NCI-H524 treated with DMSO at 0.1 percent for 48 hours (cell line): Measurements from ENCODE around the gene RFT1.

ENCODE experiments used
- DNase-seq: peaks from one replicate; lab custom pipeline; 2025; lab: John Stamatoyannopoulos, UW

Gene RFT1

DNA sequence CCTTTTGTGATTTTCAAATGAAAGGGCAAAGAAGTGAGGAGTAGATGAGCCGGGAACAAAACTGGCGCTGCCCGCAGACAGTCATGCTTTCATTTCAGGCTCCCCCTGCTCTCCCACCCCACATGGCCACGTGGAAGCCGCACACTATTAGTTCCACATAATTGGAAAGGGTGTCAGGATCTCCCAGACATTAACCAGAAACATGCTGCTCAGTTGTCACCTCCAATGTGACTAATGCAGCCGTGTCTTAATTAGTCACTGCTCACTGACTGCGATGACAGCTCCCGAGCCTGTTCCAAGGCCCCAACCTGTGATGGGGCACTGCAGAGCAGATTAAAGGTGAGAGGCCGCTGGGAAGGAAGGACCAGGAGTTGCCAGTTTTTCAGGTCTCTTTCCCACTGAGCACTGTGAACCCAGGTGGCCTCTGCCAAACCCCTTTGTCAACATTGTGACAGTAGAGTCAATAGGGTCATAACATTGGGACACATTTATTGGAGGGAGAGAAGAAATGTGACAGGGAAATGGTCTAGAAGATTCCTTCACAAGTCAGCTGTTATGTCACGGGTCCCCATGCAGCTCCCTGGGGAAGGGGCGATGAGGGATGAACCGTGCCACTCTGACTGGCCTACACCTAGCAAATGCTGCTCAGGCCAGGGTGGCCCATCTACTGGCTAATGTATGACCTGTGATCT, 45.8 kb downstream of the RFT1 start:
- DNase-seq: no peak

DNA sequence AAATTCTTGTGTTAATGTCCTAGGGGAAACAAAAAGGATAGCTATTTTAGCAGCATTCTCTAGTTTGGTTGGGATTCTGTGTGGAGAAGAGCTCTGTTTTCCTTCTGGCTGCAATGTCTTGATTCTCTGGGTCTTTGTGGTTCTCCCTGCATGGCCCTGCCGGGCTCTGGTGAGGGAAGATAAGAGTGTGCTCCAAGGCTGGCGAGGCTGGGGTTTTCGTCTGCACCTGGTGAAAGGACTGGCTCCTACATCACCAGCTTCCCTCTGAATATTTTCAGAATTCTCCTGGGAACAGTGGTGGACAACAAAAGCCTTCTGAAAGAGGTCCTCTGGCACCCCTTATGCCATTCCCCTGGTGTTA, 46.3 kb downstream of the RFT1 start:
- DNase-seq: no peak

DNA sequence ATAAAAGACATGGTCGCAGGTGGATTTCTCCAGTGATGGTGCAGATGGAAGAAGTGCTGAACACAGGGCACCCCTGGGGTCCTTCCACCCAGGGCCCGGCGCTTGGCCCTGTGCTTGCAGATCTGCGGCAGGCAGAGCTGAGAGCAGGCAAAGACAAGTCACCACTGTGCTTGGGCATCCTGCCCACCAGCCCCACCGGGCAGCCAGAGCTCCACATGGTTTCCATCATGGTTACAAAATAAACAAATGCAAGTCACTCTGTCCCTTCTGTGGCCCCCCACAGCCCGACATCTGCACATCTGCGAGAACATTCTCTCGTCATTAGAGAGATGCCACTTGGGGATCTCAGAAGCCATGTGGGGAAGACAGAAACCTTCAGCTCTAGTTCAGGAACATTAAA, 46.7 kb downstream of the RFT1 start:
- DNase-seq: no peak

DNA sequence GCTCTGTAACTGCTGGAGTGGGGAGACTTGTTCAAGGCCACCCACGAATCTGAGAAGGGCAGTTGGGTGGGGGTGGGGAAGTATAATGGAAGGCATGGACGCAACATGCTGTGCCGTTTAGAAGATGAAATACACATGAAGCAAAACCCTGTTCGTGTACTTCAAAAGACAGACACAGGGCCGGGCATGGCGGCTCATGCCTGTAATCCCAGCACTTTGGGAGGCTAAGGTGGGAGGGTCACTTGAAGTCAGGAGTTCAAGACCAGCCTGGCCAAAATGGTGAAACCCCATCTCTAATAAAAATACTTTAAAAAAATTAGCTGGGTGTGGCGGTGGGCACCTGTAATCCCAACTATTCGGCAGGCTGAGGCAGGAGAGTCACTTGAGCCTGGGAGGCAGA, 47.5 kb downstream of the RFT1 start:
- DNase-seq: no peak

DNA sequence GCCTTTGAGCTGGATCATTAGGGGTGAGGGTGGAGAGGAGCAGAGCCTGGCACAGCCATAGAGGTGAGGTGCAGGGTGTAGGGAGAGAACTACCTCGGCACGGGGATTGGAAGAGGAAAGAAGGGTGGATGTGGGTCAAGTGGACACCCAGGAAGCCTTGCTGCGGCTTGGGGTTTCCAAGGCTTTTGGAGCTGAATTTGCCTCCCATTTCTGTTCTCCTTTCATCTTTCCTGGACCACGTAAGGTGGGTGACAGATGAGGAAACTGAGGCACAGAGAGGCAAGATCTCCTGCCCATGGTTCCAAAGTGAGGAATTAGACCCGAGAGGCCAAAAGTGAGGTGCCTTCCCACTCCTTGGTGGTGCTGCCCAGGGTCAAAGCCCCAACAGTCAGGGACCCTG, 48.9 kb downstream of the RFT1 start:
- DNase-seq: no peak

DNA sequence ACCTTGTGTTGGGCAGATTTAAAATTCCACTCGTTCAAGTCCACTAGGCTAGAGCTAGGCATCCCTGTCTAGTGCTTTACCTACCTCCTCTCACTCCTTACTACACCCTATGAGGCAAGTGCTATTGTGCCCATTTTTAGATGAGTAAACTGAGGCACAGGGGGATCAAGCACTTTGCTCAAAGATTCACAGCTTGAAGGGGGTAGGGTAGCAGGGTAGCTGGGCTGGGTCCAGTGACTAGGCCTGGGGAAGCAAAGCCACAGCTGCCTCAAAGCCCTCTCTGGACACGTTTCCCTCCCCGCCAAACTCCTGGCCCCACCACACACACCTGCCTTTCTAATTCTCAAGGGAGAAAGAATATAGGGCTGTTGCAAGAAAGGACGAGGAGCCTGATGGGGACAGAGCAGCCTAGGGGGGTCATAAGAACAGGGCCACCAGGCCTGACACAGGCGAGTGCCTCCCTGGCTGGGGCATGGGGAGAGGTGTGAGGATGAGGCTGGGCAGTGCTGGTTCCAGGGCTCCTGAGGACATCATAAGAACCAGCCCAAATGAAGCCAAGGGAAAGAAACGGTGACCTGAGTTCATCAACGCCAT, 49.5 kb downstream of the RFT1 start:
- no peak for DNase-seq

DNA sequence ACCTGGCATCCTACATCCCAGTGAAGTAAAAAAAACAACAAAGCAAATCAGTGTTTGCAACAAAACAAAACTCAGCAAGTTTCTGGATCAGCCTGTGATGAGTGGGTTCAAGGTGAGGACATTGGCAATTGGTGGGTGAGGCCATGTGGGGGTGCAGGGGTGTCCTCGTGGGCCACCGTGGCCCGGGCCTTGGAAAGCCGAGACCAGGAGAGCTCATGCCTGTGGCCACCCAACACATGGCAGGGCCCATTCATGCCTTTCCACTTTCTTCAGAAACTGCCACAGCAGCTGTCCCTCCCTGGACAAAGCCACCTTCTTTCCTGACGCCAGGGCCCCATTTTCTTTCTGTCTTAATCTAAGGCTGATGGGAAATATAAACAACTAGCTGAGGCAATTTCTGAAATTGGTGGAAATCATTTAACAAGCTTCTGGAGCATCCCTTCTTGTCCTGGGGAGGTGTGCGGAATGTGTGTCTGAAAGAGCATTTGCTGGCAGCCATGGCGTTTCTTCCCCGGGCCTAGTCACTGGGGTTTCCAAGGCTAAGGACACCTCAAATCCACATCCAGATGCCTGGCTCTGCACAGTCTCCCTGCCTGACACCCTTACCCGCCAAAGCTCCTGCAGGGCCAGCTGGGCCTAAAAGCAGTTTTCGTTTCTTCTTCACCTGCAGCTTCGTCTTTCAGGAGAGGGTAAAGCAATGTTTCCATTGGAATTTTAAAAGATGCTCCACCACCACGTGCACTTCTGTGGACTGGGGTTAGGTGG, 50.3 kb downstream of the RFT1 start:
- DNase-seq: no peak

DNA sequence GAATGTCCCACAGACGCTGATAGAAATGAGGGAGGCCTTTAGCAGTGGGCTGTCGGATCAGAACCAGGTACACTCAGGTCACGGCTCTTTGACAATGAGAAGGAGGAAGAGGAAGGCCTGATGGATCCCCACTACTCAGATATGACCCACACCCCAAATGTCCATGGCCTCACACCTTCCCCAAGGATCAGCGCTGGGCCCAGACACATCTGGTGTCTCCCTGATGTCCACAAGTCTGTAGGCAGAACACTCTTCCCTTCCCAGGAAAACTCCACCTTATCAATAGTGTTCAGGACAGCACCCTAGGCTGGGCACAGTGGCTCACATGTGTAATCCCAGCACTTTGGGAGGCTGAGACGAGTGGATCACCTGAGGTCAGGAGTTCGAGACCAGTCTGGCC, 51.1 kb downstream of the RFT1 start:
- DNase-seq: no peak

DNA sequence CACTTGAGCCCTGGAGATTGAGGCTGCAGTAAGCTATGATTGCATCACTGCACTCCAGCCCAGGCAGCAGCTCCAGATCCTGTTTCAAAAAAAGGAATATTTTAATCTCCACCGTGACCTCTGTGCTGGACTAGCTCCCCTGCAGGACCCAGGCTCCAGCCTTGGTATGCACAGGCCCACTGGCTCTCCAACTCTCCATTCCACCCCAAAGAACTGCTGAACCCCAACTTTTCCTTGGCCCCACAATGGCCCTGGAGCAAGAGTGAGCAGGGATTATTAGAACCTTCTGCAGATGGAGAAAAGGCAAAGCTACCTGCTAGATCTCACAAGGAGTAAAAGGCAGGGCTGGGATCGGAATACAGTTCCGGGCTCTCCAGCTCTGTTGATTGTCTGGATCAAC, 51.6 kb downstream of the RFT1 start:
- DNase-seq: no peak

DNA sequence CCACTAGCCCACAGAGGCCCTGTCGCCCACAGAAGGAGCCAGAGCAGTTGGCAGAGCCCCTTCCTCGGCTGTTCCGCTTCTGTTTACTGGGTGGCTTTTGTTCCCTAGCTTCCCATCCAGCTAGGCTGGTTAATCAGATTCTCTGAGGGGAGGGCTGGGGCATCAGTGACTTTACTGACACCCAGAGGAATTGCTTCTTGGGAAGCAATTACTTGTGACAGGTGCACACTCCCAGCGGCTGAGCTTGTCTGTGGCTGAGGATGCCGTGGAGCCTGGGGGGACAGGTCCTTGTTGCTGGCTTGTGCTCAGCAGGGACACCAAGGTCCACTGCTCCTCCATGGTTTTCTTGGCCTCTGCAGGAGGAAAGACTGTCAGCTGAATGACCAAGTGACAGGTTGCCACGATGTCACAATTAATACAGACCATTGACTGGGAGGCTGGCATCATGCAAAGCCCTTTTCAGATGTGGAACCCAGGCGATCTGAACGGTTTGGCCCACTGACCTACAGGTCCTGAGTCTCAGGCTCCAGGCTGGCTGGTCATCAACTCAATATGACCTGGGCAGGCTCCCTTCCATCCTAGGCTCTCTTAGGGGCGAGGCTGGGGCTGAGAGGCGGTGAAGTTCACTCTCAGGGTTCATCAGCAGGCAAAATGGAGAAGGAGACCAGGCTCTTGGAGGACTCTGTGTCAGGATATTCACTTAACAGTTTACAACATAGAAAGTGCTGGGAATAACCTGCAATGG, 52.6 kb downstream of the RFT1 start:
- DNase-seq: no peak

DNA sequence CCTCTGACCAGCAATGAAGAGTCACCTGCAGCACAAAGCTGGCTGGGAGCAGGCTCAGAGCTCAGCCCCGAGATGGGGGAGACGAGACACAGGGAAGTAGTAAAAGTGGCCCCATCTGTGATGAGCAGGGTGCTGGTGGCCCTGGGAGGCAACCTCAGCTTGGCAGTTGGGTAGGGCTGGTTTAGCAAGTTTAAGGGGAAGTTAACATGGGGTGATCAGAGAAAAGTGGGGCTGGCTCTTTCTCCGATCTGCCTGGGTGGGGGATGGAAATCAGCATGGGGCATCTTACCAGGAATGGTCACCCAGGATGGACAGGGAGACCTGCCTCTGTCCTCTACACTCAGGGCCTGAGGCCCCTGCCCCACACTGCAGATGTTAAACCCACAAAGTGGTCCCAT, 54.5 kb downstream of the RFT1 start:
- DNase-seq: no peak

DNA sequence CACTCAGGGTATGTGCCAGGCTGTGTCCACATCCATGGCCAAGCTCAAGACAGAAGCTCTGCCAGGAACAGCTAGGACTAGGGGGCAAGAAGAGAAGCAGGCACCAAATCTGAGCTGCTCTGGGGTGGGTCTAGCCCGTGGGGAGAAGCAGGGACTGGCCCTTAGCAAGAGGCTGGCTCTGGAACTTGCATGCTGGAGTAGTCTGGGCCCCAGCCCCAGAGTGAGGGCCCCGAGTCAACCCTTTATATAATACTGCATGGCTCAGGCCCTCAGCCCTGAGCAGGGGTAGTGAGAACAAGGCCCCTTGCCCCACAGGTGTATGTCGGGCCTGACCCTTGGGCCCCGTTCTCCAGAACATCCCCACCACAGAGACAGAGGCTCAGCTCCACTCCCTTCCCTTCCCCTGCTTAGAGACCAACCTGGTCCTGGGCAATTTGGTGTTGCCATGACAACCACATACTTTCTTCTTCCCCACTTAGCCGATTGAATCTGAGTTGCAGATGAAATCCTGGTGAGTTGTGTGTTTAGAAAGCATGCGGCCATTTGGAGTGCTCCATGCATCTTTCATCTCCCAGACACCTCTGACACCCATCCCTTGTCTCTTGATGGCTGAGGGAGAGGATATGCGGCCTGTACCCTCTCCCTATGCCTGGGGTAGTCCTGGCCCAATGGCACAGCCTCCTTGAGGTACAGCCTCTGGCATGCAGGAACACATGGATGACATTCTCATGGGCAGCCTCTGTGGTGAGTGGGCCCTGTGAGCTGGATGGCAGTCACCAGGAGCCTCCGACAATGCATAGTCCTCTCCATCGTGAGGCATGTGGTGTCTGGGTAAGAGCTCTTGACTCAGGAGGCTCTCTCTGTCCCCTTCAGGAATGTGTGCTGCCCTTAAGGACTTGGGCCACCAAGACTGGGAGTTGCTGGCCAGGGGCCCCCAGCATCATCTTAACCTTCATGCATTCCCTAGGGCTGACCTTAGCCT, 55.2 kb downstream of the RFT1 start:
- DNase-seq: no peak

DNA sequence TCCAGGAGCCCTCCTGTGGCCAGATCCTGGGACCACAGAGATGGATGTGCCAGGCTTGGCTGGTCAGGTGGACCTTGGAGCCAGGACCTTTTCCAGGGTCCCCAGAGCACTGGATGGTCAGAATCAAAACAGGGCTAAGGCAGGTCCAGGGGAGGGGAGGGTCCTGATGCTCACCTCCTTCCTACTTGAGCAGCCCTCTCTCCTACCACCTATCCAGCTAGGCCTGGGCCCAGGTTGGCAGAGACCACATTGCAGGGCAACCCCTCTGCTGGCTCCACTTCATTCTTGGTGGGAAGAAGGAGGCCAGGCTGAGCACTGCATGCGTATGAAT, 55.9 kb downstream of the RFT1 start:
- no peak for DNase-seq

DNA sequence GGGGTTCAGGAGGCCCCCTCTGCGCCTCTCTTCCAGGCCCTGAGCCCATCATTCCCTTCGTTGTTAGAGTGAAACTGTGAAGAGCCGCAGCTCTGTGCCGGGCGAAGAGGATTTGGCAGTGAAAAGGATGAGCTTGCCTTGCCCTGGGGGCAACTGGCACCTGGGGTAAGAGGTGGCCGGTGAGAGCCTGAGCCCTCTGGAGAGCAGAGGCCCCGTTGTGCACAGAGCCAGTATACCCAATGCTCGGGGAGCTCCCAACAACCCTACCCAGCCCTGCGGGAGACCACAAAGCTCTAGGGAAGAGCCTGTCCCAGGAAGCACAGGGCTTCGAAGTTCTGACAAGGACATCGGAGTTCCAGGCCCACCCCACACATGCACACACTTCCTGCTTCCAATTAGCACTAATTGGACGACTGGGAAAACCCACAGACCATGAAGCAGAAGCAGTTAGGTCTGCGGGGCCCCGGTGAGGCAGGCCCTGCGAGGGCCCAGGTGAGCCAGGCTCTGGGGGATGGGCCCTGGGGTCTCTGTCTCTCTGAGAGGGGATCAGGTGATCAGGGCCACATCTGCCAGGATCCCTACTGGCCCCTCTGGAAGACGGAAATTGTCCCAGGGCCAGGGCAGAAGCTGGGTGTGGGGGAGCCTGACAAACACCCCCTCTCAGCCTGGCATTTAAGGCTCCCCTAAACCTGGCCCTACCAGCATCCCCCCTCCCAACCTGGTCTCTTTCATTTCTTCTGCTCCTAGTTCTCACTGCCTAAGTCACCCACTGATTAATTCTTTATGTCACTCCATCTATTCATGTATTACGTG, 56.5 kb downstream of the RFT1 start:
- no peak for DNase-seq

DNA sequence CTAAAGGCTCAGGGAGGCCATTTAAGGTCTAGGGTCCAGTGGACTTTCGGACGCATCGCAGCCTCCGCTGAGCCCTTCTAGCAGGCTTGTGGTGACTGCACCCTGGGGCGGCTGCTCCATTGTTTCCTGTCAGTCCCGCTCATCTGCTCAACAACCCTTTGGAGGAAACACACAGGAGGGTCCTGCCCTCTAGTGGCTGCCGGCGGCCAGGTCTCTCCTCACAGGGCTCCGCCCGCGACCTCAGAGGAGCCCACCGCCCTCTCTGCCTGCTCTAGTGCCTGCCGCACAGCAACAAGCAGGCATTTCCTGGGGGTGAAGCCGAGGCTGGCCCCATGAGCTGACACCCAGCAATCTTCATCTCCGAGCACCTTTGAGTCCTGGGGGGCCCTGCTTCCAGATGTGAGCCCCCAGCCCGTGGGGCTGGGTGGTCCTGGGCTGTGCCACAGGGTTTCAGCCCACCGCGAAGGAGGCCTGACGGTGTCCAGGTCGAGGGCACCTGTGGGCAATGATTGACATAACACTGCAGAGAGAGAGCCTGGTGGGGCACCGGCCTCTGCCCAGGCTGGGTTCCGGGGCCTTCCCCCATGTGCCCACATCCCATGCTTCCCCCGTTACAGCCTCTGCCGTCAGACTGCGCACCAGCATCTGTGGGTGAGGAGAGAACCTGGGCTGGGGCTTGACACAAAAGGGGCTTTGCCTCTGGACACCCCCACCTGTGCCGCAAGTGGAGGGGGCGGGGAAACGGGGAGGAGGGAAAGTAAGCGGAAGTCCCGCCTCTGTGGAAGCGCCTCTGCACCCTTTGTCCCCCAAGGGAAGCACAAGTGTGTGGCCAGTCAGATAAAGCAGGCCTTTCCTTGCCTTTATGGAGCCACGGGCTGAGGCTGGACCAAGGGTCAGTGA, 57.3 kb downstream of the RFT1 start:
- DNase-seq: no peak

DNA sequence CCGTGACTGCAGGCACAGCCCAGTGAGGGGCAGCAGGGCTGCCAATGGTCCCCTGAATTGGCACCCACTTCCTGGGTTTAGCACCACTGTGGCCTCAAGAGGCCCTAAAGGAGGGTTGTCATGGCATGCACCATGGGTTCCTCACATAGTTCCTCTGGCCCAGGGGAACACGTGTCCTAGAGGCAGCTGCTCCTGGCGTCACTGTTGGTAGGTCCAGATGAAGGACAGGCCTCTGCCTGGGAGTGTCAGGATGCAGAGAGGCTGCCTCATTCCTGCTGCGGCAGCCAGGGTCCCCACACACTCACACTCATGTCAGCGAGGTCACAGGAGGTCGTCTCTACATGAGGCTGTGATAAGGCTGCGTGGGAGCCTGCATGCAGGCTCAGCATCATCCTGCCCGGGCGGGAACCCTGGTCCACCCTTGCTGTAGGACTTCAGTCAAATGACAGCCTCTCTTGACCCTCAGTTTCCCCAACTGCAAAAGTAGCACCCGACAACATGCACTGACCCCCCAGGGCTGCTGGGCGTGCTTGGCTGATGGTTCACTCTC, 58.3 kb downstream of the RFT1 start:
- DNase-seq: no peak

DNA sequence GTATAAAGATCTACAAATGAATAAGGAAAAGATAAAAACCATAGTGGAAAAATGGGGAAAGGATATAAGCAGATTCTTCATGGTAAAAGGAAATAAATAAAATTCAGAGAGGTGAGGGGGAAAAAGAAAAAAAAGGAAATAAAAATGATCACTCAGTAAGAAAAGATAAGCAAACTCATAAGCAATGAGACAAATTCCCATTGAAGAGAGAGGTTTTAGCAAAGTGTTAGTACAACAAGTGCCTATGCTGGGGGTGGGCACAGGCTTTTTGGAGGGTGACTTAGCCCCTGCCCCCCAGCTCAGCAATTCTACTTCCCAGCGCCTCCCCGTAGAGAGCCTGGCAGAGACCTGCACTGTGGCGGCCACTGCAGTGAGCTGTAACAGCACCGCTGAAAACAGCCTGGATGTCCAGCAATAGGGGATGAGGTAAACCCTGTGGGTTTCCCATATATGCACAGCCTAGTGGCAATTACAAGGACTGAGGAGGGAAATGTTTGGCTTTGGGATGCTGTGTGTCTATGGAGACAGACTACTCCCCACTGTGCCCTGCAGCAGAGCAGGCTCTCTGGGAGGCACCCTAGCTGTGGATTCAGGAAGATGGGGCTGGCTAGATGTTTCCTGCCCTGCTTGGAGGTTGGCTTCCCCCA, 60.7 kb downstream of the RFT1 start:
- DNase-seq: no peak

DNA sequence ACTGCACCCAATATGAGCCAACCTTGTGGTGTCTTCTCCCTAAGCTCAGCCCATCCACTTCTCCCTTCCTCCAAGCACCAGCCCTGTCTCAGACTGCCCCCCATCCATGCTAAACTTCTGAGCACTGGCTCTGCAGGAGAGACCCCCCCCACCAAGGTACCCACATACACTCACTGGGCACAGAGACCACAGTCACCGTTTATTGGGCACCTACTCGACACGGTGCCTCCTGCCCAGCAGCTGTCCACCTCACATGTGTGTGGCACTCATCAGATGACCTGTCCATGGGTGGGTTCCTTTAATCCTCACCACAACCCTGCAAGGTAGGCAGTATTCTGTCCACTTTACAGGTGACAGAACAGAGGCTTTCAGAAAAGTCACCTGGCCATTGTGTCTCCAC, 62.1 kb downstream of the RFT1 start:
- DNase-seq: no peak

DNA sequence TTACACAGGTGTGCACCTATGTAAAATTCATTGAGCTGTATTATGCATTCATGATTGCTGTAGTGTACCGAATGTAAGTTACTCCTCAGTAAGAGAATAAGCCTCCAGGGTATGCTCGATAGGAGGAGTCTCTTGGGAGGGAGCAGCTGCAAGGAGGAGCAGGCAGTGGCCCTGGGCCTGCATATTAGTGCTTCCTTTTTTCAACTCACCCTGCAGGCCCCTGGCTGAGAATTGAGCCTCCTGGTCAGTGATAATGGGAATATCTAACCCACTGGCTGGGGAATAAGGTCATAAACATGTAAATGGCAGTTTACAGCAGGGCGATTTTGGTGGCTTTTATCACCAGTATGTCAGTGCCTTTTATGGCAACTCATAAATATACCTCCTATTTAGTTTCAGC, 62.7 kb downstream of the RFT1 start:
- DNase-seq: no peak
